HG03280 (cell line): ENCODE data around the gene CCDC97.

Source experiments
- ATAC-seq: cut with Tn5 transposase; IDR thresholded peaks from one replicate; pipeline ENCODE4 v1.9.1; 2021; ENCODE audit warnings: mild to moderate bottlenecking, moderate library complexity; ENCODE audit not compliant: unreplicated experiment

CCDC97 gene

DNA sequence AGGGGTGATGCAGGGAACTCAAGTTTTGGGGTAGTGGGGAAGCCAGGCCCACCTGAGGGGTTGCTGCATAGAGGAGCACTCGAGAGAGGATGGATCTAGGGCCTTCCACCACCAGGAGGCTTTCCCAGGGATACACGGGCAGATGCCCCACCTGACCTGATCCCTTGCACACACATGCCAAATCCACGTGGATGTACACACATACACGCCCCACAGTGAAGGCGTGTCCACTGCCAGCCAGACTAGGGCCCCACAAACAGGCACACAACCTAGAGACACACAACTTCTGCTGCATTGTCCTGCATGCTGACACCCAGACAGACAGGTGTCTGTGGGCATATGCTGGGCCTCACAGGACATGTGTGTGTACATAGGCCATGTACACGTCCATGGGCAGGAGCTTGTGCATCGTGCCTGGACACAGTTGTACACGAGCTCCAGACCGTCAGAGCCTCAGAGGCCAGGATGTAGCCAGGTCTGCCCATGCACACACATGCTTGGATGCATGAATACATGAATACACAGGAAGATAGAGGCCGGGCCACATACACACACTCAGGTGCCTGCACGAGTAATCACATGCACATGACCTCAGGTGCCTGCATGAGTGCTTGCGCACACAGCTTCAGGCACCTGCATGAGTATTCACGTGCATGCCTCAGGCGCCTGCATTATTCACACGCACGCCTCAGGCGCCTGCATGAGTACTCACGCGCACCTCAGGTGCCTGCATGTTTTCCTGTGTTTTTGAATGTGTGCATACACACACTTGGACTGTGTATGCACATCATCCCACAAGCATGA lies 8.9 kb downstream of the CCDC97 start:
- ATAC-seq = no peak

DNA sequence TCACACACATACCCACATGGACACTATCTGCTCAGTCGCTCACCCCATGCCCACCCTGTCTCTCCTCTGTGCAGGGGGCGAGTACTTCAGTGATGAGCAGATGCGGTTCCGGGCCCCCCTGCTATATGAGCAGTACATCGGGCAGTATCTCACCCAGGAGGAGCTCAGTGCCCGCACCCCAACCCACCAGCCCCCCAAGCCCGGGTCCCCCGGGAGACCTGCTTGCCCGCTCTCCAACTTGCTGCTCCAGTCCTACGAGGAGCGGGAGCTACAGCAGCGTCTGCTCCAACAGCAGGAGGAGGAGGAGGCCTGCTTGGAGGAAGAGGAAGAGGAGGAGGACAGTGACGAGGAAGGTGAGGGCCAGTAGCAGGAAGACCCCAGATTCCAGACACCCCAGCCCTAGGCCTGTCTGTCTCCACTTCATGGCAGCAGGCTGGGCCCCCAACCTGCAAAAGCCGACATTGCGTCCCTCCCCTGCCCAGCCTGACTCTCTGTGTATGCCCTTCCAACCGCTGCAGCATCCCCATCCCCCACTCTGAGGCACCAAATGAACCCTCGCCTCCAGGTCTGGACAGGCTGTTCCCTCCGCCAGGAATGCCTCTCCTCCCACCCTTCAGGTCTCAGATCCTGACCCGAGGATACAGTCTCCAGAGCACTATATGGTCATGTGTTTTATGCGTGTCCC lies 9.7 kb downstream of the CCDC97 start:
- no peak for ATAC-seq

DNA sequence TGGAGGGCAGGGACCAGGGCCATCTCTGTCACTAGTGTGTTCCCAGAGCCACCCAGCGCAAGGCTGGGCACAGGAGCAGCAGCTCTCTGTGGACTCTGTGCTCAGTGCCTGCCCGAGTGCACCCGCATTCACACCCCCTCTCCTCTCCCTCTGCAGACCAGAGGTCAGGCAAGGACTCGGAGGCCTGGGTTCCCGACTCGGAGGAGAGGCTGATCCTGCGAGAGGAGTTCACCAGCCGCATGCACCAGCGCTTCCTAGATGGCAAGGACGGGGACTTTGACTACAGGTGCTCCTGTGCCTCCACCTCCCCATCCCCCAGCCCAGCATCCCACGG lies 10.2 kb downstream of the CCDC97 start:
- ATAC-seq = no peak

DNA sequence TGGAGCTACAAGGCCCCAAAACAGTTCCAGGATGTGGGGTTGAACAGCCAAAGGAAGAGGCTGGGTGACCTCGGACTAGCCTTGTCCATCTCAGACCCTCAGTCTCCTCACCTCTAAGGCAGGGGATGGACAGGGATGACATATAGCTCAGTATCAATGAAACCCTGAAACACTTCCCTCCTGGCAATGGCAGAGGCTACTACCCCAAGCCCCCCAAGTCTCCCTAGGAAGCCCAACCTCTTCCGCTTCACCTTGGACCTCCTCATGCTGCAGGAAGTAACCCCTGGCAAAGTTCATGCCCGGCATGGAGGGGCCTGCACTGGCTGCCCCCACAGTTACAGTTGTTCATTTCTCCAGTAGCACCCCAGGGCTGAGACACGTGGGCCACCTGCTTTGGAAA lies 10.6 kb downstream of the CCDC97 start:
- no peak for ATAC-seq

DNA sequence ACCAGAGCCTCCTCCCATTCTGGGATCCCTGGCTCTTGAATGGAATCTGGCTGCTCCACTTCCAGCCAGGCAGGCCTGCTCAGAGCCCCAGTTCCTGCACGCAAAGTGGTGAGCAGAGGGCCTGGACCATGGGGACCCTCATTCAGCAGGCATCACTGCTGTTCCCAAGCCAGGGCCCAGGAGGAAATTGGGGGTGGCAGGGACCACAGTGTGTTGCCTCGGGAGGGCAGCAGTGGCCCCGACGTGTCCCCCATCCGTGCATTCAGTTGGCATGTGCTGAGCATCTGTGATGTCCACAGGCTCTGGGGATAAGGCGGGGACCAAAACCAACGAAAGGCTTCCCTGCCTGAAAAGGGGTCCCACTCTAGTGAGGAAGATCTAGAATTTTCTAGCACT lies 11.2 kb downstream of the CCDC97 start:
- no peak for ATAC-seq

DNA sequence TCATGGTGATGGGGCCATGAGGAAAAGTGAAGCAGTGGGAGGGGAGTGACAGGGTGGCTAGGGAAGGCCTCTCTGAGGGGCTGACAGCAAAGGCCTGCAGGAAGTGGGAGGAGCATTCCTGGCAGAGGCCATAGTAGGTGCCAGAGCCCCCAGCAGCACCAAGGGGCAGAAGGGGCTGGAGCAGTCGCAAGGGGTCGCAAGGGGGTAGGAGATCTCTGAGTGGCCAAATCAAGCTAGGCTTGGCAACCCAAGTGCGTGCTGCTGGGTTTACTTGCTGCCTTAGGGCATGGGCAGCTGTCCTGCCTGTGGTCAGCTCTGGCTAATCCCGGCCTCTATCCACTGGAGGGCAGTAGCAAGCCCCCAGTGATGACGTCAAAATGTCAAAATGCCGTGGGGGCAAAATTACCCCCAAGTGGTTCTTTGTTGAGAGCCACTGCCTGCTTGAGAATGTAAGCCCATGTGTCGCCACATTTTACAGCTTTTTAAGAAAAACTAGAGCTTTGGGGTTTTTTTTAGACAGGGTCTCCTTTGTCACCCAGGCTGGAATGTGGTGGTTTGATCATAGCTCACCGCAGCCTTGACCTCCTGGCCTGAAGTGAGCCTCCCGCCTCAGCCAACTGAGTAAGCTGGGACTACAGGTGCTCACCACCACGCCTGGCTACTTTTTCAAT lies 11.8 kb downstream of the CCDC97 start:
- no peak for ATAC-seq

DNA sequence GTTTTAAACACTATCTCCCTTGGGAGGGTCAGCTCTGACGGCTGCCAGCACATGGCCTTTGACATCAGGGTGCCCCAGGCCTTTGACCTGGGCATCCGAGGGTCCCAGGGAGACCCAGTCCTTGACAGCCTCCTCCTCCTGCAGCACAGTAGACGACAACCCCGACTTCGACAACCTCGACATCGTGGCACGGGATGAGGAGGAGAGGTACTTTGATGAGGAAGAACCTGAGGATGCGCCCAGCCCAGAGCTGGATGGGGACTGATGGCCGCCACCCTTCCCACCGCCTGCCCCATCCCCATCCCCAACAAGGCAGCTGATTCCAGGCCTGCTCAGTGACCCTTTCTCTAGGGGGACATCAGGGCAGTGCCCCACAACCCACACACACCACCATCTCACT lies 12.5 kb downstream of the CCDC97 start:
- no peak for ATAC-seq

DNA sequence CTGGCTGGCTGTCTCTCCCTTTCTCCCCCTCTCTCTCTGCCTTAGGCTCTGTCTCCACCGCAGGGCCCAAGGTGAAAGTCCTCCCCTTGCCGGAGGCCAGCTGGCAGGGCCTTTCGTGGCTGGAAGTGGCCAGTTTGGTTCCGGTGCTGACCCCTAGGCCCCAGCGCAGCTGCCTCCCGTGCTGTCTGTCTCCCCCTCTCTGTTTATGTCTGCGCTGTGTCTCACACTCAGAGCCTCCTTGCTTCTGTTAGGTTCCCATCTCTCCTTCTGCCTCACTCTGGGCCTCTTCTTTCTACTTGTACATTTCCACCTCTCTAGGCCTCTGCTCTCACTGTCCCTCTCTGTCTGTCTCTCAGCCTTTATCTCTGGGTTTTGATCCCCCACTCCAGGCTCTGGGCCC lies 13.1 kb downstream of the CCDC97 start:
- ATAC-seq = no peak

DNA sequence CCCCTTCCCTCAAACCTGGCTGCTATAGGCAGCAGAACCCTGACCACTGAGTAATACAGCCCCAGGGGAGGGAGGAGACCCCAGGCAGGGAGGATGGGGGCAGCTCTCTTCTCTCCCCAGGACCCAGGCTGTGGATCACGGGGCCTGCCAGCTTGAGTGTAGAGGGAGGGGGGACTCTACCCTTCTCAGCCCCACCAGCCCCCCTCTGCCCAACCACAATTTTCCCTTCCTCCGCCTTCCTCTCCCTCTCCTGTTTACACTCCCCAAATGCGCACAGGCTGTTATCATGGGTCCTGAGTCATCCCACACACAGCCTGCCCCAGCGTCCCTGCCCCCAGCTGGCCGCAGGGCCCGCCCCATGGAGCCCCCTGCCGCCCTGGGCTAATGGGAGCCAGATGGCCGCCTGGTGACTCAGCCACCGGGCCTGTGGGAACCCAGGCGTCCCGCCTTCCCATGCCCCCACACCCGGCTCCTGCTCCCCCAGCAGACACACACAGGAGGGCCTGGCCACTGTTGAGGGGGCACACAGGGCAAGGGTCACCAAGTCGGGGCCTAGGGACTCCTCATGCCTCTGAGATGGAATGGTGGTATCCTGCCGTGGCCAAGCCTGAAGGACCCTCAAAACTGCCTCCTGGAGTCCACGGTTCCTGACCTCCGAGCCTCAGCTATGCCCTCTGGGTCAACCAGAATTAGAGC lies 13.6 kb downstream of the CCDC97 start:
- ATAC-seq = no peak

DNA sequence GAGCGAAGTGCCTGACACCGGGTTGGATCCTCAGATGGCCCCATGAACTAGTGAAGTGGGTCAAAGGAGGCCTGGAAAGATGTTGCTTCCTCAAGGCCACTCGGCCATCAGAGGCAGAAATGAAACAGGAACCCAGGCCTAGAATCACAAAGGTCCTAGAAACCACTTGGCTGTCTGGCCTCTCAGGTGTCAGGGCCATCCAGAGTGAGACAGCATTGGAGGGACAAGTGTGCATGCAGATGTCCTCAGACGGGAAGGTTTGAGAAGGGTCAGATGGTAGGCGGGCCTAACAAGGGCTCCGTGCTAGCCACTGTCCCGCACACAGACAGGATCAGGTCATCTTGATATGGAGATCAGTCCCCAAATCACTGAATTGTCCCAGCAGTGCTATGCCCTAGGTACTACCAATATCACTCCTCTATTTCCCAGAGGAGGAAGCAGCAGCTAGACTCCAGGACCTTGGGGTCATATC lies 14.3 kb downstream of the CCDC97 start:
- ATAC-seq = no peak

DNA sequence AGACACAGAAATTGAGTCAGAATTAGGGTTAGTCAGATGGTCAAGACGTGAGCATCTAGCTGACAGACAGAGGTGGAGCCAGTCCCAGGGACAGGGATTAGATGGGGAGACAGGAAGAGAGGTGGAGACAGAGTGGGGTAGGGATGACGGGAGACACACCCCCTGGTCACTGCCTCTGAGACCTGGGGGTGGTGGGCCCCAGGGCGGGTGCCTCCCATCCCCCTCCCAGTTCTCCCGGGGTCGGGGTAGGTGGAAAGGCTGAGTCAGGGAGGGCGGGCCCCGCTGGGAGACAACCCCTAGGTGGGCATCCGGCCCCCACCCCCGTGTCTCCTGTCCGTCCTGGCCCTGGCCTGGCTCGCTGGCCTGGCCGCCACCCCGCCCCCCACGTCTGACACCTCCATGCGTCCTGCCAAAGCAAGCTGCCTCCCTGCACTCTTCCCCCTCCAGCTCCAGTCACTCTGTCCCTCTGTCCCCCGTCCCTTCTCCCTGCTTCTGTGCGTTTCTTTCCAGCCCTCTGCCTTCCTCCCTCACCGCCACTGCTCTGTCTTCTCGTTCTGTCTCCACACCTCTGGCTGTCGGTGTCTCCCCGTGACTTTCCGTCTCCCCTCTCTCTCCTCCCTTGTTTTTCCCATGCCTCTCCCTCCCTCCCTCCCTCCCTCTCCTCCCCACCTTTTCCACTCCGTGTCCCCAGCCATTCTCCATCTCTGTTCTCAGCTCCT lies 15.1 kb downstream of the CCDC97 start:
- no peak for ATAC-seq

DNA sequence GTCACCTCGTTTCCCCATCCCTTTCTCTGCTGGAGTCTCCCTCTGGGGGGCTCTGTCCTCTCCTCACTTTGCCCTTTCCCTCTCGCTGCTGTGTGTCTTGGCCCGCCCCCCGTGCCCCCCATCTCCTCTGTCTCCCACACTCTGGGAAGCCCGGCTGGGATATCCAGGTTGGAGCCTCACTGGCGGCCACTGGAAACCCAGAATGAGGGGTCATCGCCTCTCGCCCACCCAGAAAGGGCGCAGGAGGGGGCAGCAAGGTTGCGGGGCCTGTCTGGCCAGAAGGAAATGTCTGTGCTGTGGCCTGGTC lies 15.6 kb downstream of the CCDC97 start:
- ATAC-seq = no peak

DNA sequence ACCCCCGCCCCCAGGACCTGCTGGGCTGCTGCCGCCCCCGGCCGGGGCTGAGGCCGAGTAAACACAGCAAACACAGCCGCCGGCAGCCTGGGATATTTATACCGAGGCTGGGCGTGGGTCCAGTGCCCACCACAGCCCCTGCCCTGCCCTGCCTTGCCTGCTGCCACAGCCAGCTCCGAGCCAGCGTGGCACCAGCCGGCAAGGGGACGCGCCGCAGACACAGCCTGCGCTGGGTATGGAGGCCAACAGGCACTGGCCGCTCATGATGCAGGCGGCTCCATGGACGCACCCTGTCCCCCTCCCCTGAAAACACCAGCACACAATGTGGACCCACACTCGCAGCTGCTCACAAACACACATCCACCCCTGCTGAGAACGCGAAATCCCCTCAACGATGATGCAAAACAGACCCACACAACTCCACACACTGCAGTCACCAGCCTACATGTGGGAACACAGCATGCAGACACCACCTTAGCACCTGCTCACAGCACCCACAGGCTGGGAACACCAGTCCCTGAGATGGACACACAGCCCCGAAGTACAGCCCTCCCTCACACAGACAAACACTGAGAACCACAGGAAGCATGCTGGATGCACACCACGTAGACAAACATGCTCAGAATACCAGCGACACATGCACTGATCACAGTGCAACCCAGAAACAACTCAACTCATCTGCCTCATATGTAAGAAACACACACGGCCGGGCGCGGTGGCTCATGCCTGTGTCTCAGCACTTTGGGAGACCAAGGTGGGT lies 16.2 kb downstream of the CCDC97 start:
- ATAC-seq = no peak

DNA sequence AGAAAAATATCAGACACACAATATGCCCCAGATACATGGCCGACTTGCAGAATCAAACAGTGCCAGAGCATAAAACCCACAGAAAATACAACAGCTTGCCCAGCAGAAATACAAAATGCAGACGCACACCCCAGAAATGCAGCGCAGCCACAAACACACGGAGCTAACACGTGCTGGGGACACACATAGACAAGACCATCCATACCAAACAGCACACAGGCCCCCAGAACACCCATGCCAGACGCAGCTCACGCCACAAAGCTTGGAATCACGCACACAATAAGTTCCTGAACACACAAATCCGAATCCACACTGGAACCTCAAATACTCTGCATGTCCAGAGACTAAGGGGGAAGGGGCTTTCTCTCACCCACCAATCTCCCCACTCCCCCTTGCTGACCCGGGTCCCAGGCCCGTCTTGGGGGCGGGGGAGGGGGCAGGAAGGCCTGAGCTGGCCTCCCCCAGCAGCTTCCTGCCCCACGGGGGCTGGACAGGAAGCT lies 17.2 kb downstream of the CCDC97 start:
- no peak for ATAC-seq

DNA sequence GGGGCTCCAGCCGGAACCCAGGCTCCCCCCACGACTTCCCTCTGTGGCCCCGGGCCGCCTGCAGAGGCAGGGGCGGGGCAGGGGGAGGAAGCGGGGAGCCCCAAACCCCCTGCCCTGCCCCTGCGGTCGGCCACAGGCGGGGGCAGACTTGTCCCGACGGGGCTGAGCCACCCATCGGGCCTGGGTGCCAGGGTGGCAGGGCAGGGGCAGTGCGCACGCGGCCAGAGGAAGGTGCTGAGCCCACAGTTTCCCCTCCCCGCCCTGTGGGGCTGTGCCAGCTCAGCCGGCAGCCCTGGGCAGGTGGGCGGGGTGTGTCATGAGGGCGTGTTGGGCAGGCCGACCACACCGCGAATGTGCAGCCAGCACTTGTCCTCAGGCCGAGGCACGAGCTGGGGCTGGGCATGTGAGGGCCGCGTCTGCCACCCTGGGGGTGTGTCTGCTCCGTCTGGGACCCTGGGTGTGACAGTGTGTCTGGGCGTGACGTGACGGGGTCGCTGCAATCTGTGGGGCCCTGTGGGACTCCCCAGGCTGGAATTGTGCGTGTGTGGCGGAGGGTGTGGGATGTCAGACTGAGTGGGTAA lies 17.7 kb downstream of the CCDC97 start:
- ATAC-seq = peak; percentile 61

DNA sequence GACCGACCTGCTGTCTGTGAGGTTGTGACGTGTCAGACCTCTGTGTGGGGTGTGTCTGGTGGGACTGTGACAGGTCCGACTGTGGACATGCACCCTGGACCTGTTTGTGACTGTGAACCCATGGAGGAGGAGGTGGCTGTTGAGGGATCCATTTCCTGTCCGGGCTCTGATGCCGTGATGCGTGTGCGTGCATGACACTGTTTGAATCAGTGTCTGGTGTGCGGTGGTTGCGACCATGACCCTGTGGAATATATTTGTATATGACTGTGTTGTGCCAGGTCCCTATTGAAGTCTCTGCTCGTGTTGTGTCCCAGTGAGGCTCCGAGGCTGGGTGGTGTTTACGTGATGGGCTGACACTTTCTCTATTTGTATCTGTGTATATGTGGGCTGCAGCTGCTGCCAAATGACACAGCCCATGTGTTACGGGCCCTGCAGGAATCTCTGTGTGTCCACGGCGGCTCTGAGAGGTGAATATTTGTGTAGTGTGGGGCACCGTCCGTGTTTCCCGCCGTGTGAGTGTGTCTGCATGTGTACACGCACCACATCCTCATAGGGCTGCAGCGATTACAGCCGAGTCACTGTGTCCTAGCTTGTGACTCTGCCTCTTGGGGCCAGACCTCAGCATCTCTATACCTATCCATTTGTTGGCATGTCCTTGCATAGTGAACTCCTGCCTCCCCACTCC lies 18.3 kb downstream of the CCDC97 start:
- peak; percentile 17 for ATAC-seq

DNA sequence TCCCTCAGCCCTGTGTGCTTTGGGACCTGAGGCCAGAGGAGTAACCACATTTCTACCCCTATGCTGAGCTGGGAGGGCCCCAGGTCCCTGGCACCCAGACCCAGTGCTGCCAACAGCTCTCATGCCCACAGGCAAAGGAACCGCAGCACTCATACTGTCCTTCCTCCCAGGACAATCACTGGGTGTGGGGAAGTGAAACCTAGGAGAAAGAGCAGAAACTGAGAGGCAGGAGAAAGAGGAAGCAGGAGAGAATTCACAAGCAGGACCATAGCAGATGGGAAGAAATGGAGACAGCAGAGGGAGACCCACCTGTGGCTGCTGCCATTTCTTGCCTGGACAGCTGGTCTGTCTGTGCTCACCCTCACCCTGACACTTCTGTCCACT lies 18.9 kb downstream of the CCDC97 start:
- ATAC-seq = no peak

DNA sequence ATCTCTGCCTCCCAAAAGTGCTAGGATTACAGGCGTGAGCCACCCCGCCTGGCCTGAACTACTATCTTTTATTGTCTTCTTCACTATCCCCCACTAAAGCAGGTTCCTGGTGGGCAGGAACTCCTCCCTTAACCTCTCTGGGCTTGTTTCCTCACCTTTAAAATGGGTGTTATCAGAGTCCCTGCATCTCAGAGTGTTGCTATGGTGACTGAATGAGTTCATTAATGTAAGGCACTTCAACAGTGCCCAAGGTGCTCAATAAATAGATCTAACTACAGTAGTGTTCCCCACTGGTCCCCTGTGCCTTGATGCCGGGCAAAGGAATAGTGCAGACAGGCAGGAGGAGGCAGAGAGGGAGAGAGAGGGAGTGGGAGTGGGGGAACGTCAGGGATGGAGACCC lies 20.5 kb downstream of the CCDC97 start:
- no peak for ATAC-seq
